G401.6 (cell line): Measurements from ENCODE around the gene TPTE.
"Not testable (repeated sequence)": the region's sequence is repeated elsewhere in the genome, so short reads cannot be mapped to it uniquely, and the experiment has no call there.

ENCODE experiments used
- FAIRE-seq: peaks from 2 replicates; lab custom pipeline; 2012; peaks lifted over from hg19 to GRCh38; lab: Jason Lieb, UNC

Gene TPTE

GRCh38 chr21:10617133-10617752 is 95.9 kb downstream of the TPTE start:
- FAIRE-seq, result not testable (repeated sequence)

GRCh38 chr21:10627316-10627863 is 106.0 kb downstream of the TPTE start:
- FAIRE-seq, result no peak

GRCh38 chr21:10629239-10629638 is 107.9 kb downstream of the TPTE start:
- FAIRE-seq, result not testable (repeated sequence)

- FAIRE-seq, result not testable (repeated sequence)
Observed at GRCh38 chr21:10630829-10631228, 109.4 kb downstream of the TPTE start.

GRCh38 chr21:10631316-10631715 is 109.9 kb downstream of the TPTE start:
- FAIRE-seq, result not testable (repeated sequence)

- not testable (repeated sequence) for FAIRE-seq
Observed at GRCh38 chr21:10638144-10638543, 116.8 kb downstream of the TPTE start.

- FAIRE-seq, result no peak
Observed at GRCh38 chr21:10639123-10639522, 117.7 kb downstream of the TPTE start.

- FAIRE-seq, result not testable (repeated sequence)
Observed at GRCh38 chr21:10639746-10640145, 118.4 kb downstream of the TPTE start.

GRCh38 chr21:10640446-10640845 is 119.1 kb downstream of the TPTE start:
- no peak for FAIRE-seq

- FAIRE-seq, result no peak
Observed at GRCh38 chr21:10641107-10641506, 119.7 kb downstream of the TPTE start.

GRCh38 chr21:10645667-10646066 is 124.3 kb downstream of the TPTE start:
- FAIRE-seq, result not testable (repeated sequence)

GRCh38 chr21:10649350-10650149 is 128.2 kb downstream of the TPTE start:
- not testable (repeated sequence) for FAIRE-seq

- FAIRE-seq, result not testable (repeated sequence)
Observed at GRCh38 chr21:10650297-10650696, 128.9 kb downstream of the TPTE start.
